K562 (cell line): ENCODE results near the gene PDE6G. TPM values are rescaled to one million over a fixed set of nuclear protein-coding genes. Genes with fewer than 3 reads are reported as not detected.

Source experiments
- CBFA2T2 ChIP-seq: fragments of 450-650 bp; conservative IDR thresholded peaks from 2 replicates; pipeline ENCODE4 v1.6.1; 2017; ENCODE audit warnings: mild to moderate bottlenecking
- EGR1 ChIP-seq: fragments of 450-650 bp; conservative IDR thresholded peaks from 2 replicates; pipeline ENCODE4 v1.6.1; 2017; ENCODE audit warnings: mild to moderate bottlenecking
- FOXO4 ChIP-seq: fragments of 450-650 bp; formaldehyde crosslinking; IDR thresholded peaks from 2 replicates; pipeline ENCODE4 v1.4.0; 2020; ENCODE audit warnings: mild to moderate bottlenecking, moderate library complexity
- NR3C1 ChIP-seq: sonication (generic); formaldehyde crosslinking; IDR thresholded peaks from 2 replicates; pipeline ENCODE4 v1.8.1; 2022; ENCODE audit warnings: missing genetic modification reagents
- POLR2G ChIP-seq: fragments of 200-400 bp; formaldehyde crosslinking; IDR thresholded peaks from 2 replicates; pipeline ENCODE4 v1.6.1; 2017; ENCODE audit warnings: low read depth, mild to moderate bottlenecking, antibody characterized with exemption, low read length, moderate library complexity
- RBM22 ChIP-seq: fragments of 200-400 bp; formaldehyde crosslinking; IDR thresholded peaks from 2 replicates; pipeline ENCODE4 v1.6.1; 2018; ENCODE audit warnings: low read length, low read depth; ENCODE audit not compliant: poor library complexity, severe bottlenecking
- SMAD3 ChIP-seq: fragments of 450-650 bp; formaldehyde crosslinking; conservative IDR thresholded peaks from 2 replicates; pipeline ENCODE4 v1.4.0; 2020; ENCODE audit warnings: mild to moderate bottlenecking
- SRSF1 ChIP-seq: fragments of 200-400 bp; formaldehyde crosslinking; IDR thresholded peaks from 2 replicates; pipeline ENCODE4 v1.6.1; 2017; ENCODE audit warnings: mild to moderate bottlenecking, low read depth, low read length, moderate library complexity
- TCF15 ChIP-seq: fragments of 250-450 bp; sonication (Bioruptor Pico); IDR thresholded peaks from 2 replicates; pipeline ENCODE4 v1.8.0; 2022; ENCODE audit warnings: moderate library complexity, mild to moderate bottlenecking, inconsistent platforms
- TCF7 ChIP-seq: sonication (generic); IDR thresholded peaks from 2 replicates; pipeline ENCODE4 v1.6.1; 2016; ENCODE audit warnings: antibody characterized with exemption, borderline replicate concordance
- ZC3H8 ChIP-seq: fragments of 450-650 bp; IDR thresholded peaks from 2 replicates; pipeline ENCODE4 v1.6.1; 2017
- ZNF239 ChIP-seq: fragments of 250-450 bp; sonication (Bioruptor Pico); IDR thresholded peaks from 2 replicates; pipeline ENCODE4 v1.4.0; 2020; ENCODE audit warnings: mild to moderate bottlenecking
- ZNF644 ChIP-seq: fragments of 200-800 bp; sonication (Bioruptor generic); IDR thresholded peaks from 2 replicates; pipeline ENCODE4 v1.6.1; 2016; ENCODE audit warnings: low read depth, missing genetic modification characterization, missing compliant biosample characterization
- ZNF740 ChIP-seq, 3 experiments: fragments of 200-800 bp in 1 of 3; sonication (Bioruptor generic) in 1 of 3; sonication (generic) in 1 of 3; formaldehyde crosslinking in 1 of 3; IDR thresholded peaks; 2 replicates each; pipeline versions ENCODE4 v1.6.1 to v1.8.0; 2016 to 2022; ENCODE audit warnings: mild to moderate bottlenecking in 2 of 3, missing compliant biosample characterization in 2 of 3, missing genetic modification characterization in 2 of 3, missing genetic modification reagents in 1 of 3
- ZNF76 ChIP-seq: fragments of 250-450 bp; sonication (Bioruptor Pico); IDR thresholded peaks from 2 replicates; pipeline ENCODE4 v1.4.0; 2020; ENCODE audit warnings: mild to moderate bottlenecking, moderate library complexity, borderline replicate concordance
- ZNF766 ChIP-seq: fragments of 200-800 bp; sonication (Bioruptor generic); conservative IDR thresholded peaks from 2 replicates; pipeline ENCODE4 v1.6.1; 2016; ENCODE audit warnings: missing genetic modification characterization, missing compliant biosample characterization
- polyA plus RNA-seq, 8 experiments: library from polyadenylated mRNA; depleted of rRNA in 4 of 8; stranded (reverse) in 5 of 8; unstranded in 3 of 8; fragments of >200 nt; fragmentation: Nextera tagmentation in 2 of 8; fragmentation: Illumina TruSeq in 1 of 8; extraction: Ambion mirVana in 2 of 8; extraction: Trizol in 1 of 8; gene quantifications; 2 replicates each; pipeline versions ENCODE4 v1.2.1 to v1.2.3, GENCODE V29; 2011 to 2014; ENCODE audit warnings: inconsistent platforms in 1 of 8, missing spikeins in 1 of 8
- total RNA-seq, 7 experiments: library from RNA; depleted of rRNA in 6 of 7; stranded (reverse); fragments of >200 nt in 6 of 7; fragmentation: Illumina TruSeq in 2 of 7; extraction: Trizol in 2 of 7; gene quantifications; 2 replicates each; pipeline versions ENCODE4 v1.2.1 to v1.2.3, GENCODE V29; 2011 to 2021; ENCODE audit warnings: low replicate concordance in 1 of 7
- TF ChIP-seq, protein P1 (sequence below): IDR thresholded peaks from 3 replicates; pipeline ENCODE4 v1.6.1; 2011; ENCODE audit warnings: borderline replicate concordance, mild to moderate bottlenecking; ENCODE audit not compliant: insufficient read length, insufficient read depth
- TF ChIP-seq, protein P2 (sequence below), 2 experiments: fragments of 450-650 bp; IDR thresholded peaks; 2 replicates each; pipeline ENCODE4 v1.6.1; 2018; ENCODE audit warnings: mild to moderate bottlenecking in 2 of 2, low read depth in 1 of 2; ENCODE audit not compliant: partially characterized antibody in 2 of 2

The PDE6G gene
- total and polyA plus RNA-seq, 9 of the 15 experiments (the other 6 are each of a cell fraction or from before 2014, with no cell fraction given) = 0.14 to 0.59 TPM; not detected in 7

DNA sequence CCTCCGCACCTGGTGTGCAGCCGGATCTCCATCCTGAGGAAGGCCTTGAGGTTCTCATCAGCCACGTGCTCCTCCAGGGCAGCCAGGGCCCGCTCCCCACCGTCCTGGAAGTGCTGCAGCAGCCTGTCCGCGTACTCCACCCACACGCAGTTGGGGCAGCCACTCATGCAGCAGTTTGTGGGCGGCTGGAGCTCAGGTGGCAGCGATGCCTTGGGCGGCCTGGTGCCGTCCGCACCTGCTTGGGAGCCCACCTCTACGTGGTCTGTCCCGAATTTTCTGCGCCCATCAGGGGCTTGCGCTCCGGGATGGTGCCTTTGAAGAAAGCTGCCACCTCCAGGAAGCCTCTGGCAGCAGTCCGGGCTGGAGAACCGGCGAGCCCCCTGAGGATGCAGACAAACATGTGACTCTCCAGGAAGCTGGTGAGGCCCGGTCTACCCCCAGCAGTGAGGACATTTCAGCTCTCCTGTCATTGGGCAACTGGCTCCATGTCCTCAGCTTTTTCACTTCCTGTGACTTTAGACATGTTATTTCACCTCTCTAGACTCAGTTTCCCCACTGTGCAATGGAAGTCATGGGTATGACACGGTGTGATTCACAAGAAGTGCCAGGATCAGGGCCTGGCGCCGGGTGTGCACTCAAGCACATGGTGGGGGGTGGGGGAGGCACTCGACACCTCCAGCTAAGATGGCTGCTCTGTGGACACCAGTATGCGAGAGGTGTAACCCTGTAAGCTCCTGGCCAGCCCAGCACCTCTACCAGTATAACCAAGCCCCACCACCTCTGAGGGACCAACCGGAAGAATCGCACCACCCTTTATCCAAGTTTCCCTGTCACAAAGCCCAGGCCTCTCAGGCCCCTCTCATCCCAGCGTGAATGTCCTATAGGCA is 9.1 kb upstream of the PDE6G start (continued):
- TF ChIP-seq ZNF740 (CRISPR knock-in tag; IDR thresholded peaks at IDR 0.05) (peak; percentile 93), ZNF740 (tag; IDR thresholded peaks at IDR 0.05) (peak; percentile 66 to 84; a peak in 3 of 4 replicates), ZNF644 (tag) (peak; percentile 89; the same call in 1 of the 2 replicates), TCF7 (no peak), ZNF76 (0 out of 2 replicates have a peak, but pooled peaks have one; percentile 64), ZNF766 (CRISPR knock-in tag) (peak; percentile 91), RBM22 (no peak), CBFA2T2 (no peak), EGR1 (peak; percentile 65), POLR2G (peak; percentile 68), TCF15 (CRISPR knock-in tag) (peak; percentile 70; the same call in 1 of the 2 replicates), ZC3H8 (no peak), FOXO4 (0 out of 2 replicates have a peak, but pooled peaks have one; percentile 54), ZNF239 (CRISPR knock-in tag) (peak; percentile 73), SMAD3 (CRISPR knock-in tag) (peak; percentile 70; the same call in 1 of the 2 replicates), SRSF1 (no peak), NR3C1 (CRISPR knock-in tag) (no peak)
- TF ChIP-seq, protein P1, sequence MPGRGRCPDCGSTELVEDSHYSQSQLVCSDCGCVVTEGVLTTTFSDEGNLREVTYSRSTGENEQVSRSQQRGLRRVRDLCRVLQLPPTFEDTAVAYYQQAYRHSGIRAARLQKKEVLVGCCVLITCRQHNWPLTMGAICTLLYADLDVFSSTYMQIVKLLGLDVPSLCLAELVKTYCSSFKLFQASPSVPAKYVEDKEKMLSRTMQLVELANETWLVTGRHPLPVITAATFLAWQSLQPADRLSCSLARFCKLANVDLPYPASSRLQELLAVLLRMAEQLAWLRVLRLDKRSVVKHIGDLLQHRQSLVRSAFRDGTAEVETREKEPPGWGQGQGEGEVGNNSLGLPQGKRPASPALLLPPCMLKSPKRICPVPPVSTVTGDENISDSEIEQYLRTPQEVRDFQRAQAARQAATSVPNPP = no peak
- TF ChIP-seq, protein P2, sequence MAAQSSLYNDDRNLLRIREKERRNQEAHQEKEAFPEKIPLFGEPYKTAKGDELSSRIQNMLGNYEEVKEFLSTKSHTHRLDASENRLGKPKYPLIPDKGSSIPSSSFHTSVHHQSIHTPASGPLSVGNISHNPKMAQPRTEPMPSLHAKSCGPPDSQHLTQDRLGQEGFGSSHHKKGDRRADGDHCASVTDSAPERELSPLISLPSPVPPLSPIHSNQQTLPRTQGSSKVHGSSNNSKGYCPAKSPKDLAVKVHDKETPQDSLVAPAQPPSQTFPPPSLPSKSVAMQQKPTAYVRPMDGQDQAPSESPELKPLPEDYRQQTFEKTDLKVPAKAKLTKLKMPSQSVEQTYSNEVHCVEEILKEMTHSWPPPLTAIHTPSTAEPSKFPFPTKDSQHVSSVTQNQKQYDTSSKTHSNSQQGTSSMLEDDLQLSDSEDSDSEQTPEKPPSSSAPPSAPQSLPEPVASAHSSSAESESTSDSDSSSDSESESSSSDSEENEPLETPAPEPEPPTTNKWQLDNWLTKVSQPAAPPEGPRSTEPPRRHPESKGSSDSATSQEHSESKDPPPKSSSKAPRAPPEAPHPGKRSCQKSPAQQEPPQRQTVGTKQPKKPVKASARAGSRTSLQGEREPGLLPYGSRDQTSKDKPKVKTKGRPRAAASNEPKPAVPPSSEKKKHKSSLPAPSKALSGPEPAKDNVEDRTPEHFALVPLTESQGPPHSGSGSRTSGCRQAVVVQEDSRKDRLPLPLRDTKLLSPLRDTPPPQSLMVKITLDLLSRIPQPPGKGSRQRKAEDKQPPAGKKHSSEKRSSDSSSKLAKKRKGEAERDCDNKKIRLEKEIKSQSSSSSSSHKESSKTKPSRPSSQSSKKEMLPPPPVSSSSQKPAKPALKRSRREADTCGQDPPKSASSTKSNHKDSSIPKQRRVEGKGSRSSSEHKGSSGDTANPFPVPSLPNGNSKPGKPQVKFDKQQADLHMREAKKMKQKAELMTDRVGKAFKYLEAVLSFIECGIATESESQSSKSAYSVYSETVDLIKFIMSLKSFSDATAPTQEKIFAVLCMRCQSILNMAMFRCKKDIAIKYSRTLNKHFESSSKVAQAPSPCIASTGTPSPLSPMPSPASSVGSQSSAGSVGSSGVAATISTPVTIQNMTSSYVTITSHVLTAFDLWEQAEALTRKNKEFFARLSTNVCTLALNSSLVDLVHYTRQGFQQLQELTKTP (IDR thresholded peaks at IDR 0.05; ENCODE audit: low read depth in 1 of 2, partially characterized antibody in 2 of 2) = peak; percentile 24 to 29
